ENCODE data around the gene RPL21. TPM values are rescaled to one million over a fixed set of nuclear protein-coding genes. Genes with fewer than 3 reads are reported as not detected.
"Not testable (repeated sequence)": the region's sequence is repeated elsewhere in the genome, so short reads cannot be mapped to it uniquely, and the experiment has no call there.

RPL21 gene
- total RNA-seq: 1,000 to 10,000 TPM; 1,438 to 1,746 TPM

DNA sequence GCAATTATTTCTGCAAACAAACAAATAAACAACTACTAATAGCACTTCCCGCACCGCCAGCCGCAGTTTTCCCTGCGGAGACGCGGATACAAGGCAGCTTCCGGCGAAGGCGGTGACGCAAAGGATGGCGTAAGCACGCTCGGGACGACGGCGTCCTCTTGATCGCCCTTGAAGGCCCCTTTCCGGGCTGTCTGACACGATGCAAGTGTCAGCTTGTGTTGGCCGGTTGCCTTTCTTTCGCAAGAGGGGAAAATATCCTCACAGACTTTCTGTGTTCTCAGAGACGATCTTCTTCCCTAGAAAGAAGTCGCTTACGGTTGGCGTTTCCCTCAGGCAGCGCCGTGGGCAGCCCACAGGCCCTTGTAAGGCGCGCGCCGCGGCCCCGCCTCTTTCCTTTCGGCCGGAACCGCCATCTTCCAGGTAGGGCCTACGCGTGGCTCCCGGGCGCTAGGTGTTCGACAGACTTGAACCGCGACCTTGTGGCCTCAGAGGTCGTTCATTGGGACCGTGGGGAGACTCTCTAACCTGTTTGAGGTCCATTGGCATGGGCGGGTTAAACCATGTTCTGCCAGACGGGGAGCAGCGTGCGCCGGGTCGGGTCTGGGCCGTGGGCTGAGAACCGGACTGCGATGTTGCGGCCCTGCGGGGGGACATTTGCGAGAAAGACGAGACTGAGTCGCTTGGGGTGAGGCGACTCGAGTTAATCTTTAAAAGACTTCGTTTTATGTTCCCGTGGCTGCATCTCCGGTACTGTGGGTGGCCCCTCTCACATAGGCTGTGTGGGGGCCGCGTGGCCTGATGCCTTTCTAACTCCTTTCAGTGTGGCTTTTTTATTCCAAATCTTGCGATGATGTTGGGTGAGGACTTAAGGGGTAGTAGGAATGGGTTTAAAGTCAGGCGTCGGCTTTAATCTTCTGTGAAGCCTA, at the start of gene RPL21:
RPL21 (plus strand) TSS at position 393 of the 926 bp plus-strand sequence. CDS start 2,219 bp downstream, outside the sequence.
- DNase-seq (ENCODE audit: low spot score in 2 of 2) (peak; percentile 90 to 92), ATAC-seq (peak; percentile 97)
- H3K27ac Mint-ChIP-seq: peak within 1 kb of the TSS; percentile 100
- H3K9me3 Mint-ChIP-seq: no peaks in the 10 kb centered on the region
- H3K36me3 Mint-ChIP-seq: peaks cover 43 to 44% of the 10 kb centered on the region in 2 donors

DNA sequence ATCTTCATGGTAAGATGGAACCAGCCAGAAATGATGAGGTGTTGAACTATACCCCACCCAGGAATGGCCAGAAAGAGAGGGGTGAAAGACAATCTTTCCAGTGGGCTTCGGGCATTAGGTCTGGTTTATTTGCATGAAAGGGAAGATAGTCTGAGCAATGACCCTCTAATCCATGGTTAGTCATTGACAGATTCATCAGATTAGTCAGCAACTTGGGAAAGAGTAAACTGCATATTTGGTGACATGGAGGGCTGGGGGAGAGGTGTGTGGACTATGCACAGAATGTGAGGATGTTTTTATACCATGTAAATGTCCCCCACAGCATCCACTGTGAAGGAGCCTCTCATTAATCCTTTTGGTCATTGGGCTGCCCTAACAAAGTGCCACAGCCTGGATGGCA, 49.7 kb upstream of the RPL21 start:
- H3K9me3 Mint-ChIP-seq: peaks cover 0 to 4% of the 10 kb centered on the region in 2 donors

DNA sequence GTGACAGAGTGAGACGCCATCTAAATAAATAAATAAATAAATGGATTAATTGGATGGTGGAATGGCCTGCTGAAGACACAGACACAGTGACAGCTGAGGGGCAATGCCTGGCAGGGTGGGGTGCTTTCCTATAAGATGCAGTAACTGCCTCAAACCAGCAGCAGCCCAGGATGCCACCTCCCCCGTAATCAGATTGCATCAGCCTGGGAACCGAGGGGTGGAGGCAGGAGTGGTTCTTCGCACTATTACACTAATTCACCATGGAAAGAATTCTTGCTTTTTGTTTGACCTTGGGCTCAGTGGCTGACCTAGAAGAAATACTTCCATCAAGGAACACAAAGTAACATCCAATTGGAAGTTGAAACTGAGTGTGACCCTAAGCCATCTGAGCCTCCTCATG, 48.2 kb upstream of the RPL21 start:
- Mint-ChIP-seq H3K9me3 (no peaks in the 10 kb centered on the region), H3K36me3 (peaks cover 0 to 4% of the 10 kb centered on the region in 2 donors), H3K27ac (no peak overlapping the region)
- DNase-seq (ENCODE audit: low spot score in 2 of 2) (no peak), ATAC-seq (no peak)

More for the DNA sequence above, 49.7 kb upstream of the RPL21 start:
- Mint-ChIP-seq H3K27ac (no peak overlapping the region), H3K36me3 (no peaks in the 10 kb centered on the region)
- DNase-seq (ENCODE audit: low spot score in 2 of 2) (no peak), ATAC-seq (no peak)

DNA sequence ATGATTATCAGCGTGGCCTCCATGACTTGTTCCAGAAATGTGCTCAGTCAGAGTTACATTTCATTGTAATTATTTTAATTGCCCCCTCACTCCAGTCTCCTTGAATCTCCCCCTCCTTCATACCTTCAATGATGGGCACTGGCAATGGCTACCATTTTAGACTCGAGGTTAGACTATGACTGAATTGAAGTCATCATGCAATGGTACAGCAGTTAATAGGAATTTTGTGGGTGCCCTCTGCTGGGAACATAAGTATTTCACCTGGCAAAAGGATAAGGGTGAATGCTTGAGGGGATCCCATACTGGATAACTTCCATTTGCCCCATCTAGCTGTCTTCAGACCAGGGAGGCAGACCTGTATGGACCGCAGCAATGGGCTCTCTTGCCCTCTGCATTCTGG, 47.5 kb upstream of the RPL21 start:
- Mint-ChIP-seq H3K27ac (no peak overlapping the region), H3K9me3 (no peaks in the 10 kb centered on the region), H3K36me3 (peaks cover 0 to 4% of the 10 kb centered on the region in 2 donors)
- DNase-seq (ENCODE audit: low spot score in 2 of 2) (no peak), ATAC-seq (no peak)

DNA sequence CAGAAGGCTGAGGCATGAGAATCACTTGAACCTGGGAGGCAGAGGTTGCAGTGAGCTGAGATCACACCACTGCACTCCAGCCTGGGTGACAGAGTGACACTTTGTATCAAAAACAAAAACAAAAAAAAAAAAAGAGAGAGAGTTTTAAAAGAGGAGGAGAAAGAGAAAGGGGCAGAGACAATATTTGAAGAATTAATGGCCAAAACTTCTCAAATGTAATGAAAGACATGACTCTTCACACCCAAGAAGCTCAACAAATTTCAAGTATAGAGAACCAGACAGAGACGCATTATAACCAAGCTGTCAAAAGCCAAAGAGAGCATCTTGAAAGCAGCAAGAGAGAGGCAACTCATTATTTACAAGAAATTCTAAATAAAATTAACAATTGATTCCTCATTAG, 42.8 kb upstream of the RPL21 start:
- Mint-ChIP-seq H3K36me3 (peaks cover 7 to 9% of the 10 kb centered on the region in 2 donors), H3K27ac (no peak overlapping the region), H3K9me3 (peaks cover 0 to 3% of the 10 kb centered on the region in 2 donors)
- DNase-seq (ENCODE audit: low spot score in 2 of 2) (no peak), ATAC-seq (no peak)

DNA sequence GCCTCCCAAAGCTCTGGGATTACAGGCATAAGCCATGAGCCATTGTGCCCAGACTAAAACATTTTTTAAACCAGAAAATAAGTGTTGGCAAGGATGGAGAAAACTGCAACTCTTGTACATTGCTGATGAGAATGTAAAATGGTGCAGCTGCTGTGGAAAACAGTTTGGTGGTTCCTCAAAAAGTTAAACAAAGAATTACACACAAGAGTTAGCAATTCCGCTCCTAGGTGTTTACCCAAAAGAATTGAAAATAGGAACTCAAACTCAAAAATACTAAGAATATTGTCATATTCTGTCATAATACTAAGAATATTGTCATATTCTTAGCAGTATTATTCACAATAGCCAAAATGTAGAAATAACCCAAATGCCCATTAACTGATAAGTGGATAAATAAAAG, 40.1 kb upstream of the RPL21 start:
- DNase-seq (ENCODE audit: low spot score in 2 of 2) (no peak), ATAC-seq (no peak)
- peaks cover 0 to 3% of the 10 kb centered on the region in 2 donors for H3K9me3 Mint-ChIP-seq
- H3K27ac Mint-ChIP-seq: no peak overlapping the region
- peaks cover 7 to 9% of the 10 kb centered on the region in 2 donors for H3K36me3 Mint-ChIP-seq

DNA sequence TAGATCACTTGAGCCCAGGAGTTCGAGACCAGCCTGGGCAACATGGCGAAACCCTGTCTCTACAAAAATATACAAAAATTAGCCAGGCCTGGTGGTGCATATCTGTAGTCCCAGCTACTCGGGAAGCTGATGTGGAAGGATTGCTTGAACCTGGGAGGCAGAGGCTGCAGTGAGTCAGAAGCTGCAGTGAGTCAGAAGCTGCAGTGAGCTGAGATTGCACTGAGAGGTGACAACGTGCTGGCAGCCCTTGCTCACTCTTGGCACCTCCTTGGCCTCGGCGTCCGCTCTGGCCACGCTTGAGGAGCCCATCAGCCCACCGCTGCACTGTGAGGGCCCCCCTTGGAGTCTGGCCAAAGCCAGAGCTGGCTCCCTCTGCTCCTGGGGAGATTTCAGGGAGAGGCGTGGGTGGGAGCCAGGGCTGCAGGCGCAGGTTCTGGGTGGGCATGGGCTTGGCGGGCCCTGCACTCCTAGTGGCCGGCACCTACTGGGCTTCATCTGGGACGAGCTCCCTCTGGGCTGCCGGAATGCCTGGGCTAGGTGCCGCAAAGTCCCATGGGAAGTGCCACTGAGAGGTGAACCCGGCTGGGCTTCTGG, 39.5 kb upstream of the RPL21 start:
- peaks cover 7 to 9% of the 10 kb centered on the region in 2 donors for H3K36me3 Mint-ChIP-seq
- H3K9me3 Mint-ChIP-seq: peaks cover 0 to 3% of the 10 kb centered on the region in 2 donors
- DNase-seq (ENCODE audit: low spot score in 2 of 2) (no peak), ATAC-seq (no peak)
- no peak overlapping the region for H3K27ac Mint-ChIP-seq

DNA sequence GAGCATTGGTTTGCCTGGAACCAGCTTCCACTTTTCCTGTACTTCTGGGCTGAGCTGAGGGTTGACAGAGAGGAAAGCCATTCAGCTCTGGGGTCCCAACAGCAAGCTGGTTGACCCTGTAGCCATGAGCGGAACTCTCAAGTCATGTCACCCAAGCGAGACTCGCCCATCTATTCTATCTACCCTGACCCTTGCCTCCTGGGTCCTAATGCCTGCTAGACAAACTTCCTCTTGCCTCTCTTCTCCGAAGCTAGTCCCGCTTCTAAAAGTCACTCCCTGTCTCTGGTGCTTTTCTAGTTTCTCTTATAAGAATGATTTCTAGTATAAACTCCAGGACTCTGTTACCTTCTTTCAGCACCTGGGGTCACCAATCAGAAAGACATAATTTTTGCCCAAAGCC, 38.0 kb upstream of the RPL21 start:
- H3K27ac Mint-ChIP-seq; ATAC-seq; H3K36me3 Mint-ChIP-seq; H3K9me3 Mint-ChIP-seq; DNase-seq (ENCODE audit: low spot score in 2 of 2): not testable (repeated sequence)

DNA sequence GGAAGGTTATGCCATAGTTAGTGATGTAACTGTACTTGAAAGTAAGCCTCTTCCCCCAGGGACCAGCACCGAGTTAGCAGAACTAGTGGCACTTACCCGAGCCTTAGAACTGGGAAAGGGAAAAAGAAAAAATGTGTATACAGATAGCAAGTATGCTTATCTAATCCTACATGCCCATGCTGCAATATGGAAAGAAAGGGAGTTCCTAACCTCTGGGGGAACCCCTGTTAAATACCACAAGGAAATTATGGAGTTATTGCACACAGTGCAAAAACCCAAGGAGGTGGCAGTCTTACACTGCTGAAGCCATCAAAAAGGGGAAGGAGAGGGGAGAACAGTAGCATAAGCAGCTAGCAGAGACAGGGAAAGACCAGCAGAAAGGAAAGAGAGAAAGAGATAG, 33.6 kb upstream of the RPL21 start:
- not testable (repeated sequence) for ATAC-seq; DNase-seq (ENCODE audit: low spot score in 2 of 2); H3K9me3 Mint-ChIP-seq; H3K27ac Mint-ChIP-seq
- H3K36me3 Mint-ChIP-seq: peaks cover 19% of the 10 kb centered on the region in 2 donors

DNA sequence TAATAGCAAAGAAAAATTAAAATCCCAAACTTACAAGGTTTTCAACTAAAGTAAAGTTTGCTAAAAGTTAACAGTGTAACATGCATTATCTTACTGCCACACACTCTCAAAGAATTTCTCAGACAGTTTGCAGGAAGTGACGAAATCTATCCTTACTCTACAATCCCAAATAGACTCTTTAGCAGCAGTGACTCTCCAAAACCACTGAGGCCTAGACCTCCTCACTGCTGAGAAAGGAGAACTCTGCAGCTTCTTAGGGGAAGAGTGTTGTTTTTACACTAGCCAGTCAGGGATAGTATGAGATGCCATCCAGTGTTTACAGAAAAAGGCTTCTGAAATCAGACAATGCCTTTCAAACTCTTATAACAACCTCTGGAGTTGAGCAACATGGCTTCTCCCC, 32.5 kb upstream of the RPL21 start:
- not testable (repeated sequence) for ATAC-seq; H3K9me3 Mint-ChIP-seq; H3K27ac Mint-ChIP-seq; DNase-seq (ENCODE audit: low spot score in 2 of 2)
- H3K36me3 Mint-ChIP-seq: peaks cover 19% of the 10 kb centered on the region in 2 donors

DNA sequence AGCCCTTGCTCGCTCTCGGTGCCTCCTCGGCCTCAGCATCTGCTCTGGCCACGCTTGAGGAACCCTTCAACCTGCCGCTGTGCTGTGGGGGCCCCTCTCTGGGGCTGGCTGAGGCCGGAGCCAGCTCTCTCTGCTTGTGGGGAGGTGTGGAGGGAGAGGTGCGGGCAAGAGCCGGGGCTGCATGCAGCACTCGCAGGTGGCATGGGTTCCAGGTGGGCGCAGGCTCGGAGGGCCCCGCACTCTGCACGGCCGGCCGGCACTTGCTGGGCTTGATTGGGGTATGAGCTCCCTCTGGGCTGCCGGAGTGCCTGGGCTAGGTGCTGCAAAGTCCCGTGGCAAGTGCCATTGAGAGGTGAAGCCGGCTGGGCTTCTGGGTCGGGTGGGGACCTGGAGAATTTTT, 31.7 kb upstream of the RPL21 start:
- no peak overlapping the region for H3K27ac Mint-ChIP-seq

DNA sequence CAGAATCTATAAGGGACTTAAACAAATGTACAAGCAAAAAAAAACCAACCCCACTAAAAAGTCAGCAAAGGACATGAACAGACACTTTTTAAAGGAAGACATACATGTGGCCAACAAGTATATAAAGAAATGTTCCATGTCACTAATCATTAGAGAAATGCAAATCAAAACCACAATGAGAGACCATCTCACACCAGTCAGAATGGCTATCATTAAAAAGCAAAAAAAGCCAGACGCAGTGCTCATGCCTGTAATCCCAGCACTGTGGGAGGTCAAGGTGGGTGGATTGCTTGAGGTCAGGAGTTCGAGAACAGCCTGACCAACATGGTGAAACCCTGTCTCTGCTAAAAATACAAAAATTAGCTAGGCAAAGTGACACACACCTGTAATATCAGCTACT, 29.3 kb upstream of the RPL21 start:
- ATAC-seq; DNase-seq (ENCODE audit: low spot score in 2 of 2); H3K9me3 Mint-ChIP-seq; H3K27ac Mint-ChIP-seq: not testable (repeated sequence)
- H3K36me3 Mint-ChIP-seq: peaks cover 19% of the 10 kb centered on the region in 2 donors

More for the DNA sequence above, 31.7 kb upstream of the RPL21 start:
- ATAC-seq (no peak), DNase-seq (ENCODE audit: low spot score in 2 of 2) (no peak)
- H3K36me3 Mint-ChIP-seq: peaks cover 19% of the 10 kb centered on the region in 2 donors
- no peaks in the 10 kb centered on the region for H3K9me3 Mint-ChIP-seq

DNA sequence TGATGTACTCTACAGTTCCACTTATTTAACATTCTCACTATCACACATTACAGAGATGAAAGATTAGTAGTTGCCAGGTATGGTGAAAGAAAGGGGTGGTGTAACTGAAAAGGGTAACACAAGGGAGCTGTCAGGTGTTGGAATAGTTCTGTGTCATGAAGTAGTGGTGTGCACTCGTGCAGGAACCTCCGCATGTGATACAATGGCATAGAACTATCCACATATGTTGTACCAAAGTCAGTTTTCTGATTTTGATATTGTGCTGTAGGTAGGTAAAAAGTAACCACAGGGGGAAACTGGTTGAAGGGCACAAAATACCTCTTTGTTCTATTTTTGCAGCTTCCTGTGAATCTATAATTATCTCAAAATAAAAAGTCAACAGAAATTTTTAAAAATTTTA, 24.4 kb upstream of the RPL21 start:
- ATAC-seq (no peak), DNase-seq (ENCODE audit: low spot score in 2 of 2) (no peak)
- Mint-ChIP-seq H3K27ac (no peak overlapping the region), H3K36me3 (peaks cover 0 to 3% of the 10 kb centered on the region in 2 donors), H3K9me3 (peaks cover 2 to 7% of the 10 kb centered on the region in 2 donors)

DNA sequence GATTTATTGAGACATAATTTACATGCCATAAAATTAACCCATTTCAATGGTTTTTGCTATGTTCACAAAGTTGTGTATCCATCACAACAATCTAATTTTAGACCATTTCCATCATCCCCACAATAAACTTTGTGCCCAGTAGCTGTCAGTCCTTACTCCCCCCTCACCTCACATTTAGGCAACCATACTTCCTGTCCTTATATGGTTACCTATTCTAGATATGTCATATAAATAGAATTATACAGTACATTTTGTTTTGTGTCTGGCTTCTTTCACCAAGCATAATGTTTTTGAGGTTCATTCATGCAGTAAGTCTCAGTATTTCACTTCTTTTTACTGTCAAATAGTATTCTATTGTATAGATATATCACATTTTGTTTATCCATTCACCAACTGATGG, 23.2 kb upstream of the RPL21 start:
- Mint-ChIP-seq H3K36me3 (peaks cover 0 to 6% of the 10 kb centered on the region in 2 donors), H3K27ac (no peak overlapping the region), H3K9me3 (peaks cover 5 to 7% of the 10 kb centered on the region in 2 donors)
- DNase-seq (ENCODE audit: low spot score in 2 of 2): no peak
- no peak for ATAC-seq

DNA sequence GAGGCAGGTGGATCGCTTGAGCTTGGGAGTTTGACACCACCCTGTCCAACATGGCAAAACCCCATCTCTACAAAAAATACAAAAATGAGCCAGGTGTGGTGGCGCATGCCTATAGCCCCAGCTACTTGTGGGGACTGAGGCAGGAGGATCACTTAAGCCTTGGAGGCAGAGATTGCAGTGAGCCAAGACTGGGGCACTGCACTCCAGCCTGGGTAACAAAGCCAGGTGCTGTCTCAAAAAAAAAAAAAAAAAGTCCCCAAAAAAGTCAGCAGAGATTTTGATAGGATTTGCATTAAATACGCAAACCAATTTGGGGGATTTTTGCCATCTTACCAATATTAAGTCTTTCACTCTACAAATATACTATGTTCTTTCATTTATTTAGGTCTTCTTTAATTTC, 21.7 kb upstream of the RPL21 start:
- Mint-ChIP-seq H3K36me3 (peaks cover 0 to 6% of the 10 kb centered on the region in 2 donors), H3K9me3 (peaks cover 5 to 7% of the 10 kb centered on the region in 2 donors), H3K27ac (no peak overlapping the region)
- no peak for DNase-seq (ENCODE audit: low spot score in 2 of 2)
- no peak for ATAC-seq

DNA sequence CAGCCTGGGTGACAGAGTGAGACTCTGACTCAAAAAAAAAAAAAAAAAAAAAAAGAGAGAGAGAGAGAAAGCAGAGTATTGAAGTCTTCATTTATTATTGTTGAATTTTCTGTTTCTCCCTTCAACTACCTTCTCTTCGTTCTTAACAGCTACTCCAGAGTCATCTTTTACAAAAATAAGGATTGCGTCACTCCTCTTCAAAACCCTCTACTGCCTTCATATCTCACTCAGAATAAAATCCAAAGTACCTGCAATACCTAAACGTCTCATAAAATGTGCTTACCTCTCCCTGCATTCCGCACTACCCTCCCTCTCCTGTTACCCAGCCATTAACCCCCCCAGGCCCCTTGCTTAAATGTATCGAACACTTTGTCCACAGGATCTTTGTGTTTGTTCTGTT, 17.4 kb upstream of the RPL21 start:
- Mint-ChIP-seq H3K27ac (no peak overlapping the region), H3K9me3 (peaks cover 3 to 5% of the 10 kb centered on the region in 2 donors), H3K36me3 (peaks cover 0 to 6% of the 10 kb centered on the region in 2 donors)
- no peak for ATAC-seq
- DNase-seq (ENCODE audit: low spot score in 2 of 2): no peak

DNA sequence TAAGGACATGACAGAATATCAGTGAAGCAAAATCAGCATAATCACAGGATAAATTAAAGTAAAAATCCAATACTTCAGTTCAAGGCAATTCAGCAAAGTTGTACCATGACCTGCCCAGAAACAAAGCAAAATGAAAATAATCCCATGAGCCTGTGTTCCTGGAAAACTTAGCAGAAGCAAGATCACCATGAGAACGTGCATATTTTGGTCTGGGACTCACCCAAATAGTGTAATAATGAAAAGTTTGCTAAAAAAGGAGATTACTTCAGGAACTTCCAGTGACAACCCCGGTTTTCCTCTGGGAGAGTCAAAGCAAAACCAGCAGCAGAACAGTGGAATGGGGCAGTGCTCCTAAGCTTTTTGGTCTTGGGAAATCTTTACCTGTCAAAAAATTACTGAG, 14.9 kb upstream of the RPL21 start:
- Mint-ChIP-seq H3K9me3 (peaks cover 0 to 5% of the 10 kb centered on the region in 2 donors), H3K36me3 (peaks cover 0 to 6% of the 10 kb centered on the region in 2 donors), H3K27ac (no peak overlapping the region)
- DNase-seq (ENCODE audit: low spot score in 2 of 2) (no peak), ATAC-seq (no peak)

All from activated naive CD4-positive, alpha-beta T cell treated with anti-CD3 and anti-CD28 coated beads, Interleukin-2, amount 50 U/mL, for 72 hours (primary cell).